GM18519 (cell line): Measurements from ENCODE around the gene ZNF765.
"Not testable (repeated sequence)": the region's sequence is repeated elsewhere in the genome, so short reads cannot be mapped to it uniquely, and the experiment has no call there.

ENCODE experiments used
- ATAC-seq: cut with Tn5 transposase; IDR thresholded peaks from one replicate; pipeline ENCODE4 v1.9.1; 2021; ENCODE audit warnings: mild to moderate bottlenecking, moderate library complexity; ENCODE audit not compliant: unreplicated experiment, low FRiP score

The ZNF765 gene

GRCh38 chr19:53394974-53395839, at the start of gene ZNF765:
Gene ZNF765 (plus strand): TSS chr19:53395149. CDS start chr19:53398016, 2,867 bp downstream.
- peak; percentile 71 for ATAC-seq

- ATAC-seq = no peak
Measured at GRCh38 chr19:53355739-53356138, 39.2 kb upstream of the ZNF765 start.

GRCh38 chr19:53357821-53358581, 36.9 kb upstream of the ZNF765 start:
- no peak for ATAC-seq

GRCh38 chr19:53360056-53360455, 34.9 kb upstream of the ZNF765 start:
- not testable (repeated sequence) for ATAC-seq

- peak; percentile 75 for ATAC-seq
Measured at GRCh38 chr19:53365134-53365898, 29.6 kb upstream of the ZNF765 start, which contains the start of gene ZNF525. Gene ZNF525 (plus strand): TSS chr19:53365705. CDS start chr19:53372282, 6,577 bp downstream.

GRCh38 chr19:53365899-53366493, 29.0 kb upstream of the ZNF765 start:
- no peak for ATAC-seq

GRCh38 chr19:53372196-53372595, 22.8 kb upstream of the ZNF765 start:
- no peak for ATAC-seq

- ATAC-seq = no peak
Measured at GRCh38 chr19:53374288-53374687, 20.7 kb upstream of the ZNF765 start.

GRCh38 chr19:53374743-53375142, 20.2 kb upstream of the ZNF765 start:
- no peak for ATAC-seq

- ATAC-seq = no peak
Measured at GRCh38 chr19:53381376-53381775, 13.6 kb upstream of the ZNF765 start.

- no peak for ATAC-seq
Measured at GRCh38 chr19:53388168-53388567, 6.8 kb upstream of the ZNF765 start.

- ATAC-seq = no peak
Measured at GRCh38 chr19:53388904-53389303, 6.0 kb upstream of the ZNF765 start.

GRCh38 chr19:53389571-53389970, 5.4 kb upstream of the ZNF765 start:
- no peak for ATAC-seq

GRCh38 chr19:53389978-53390377, 5.0 kb upstream of the ZNF765 start:
- ATAC-seq = no peak

- ATAC-seq = no peak
Measured at GRCh38 chr19:53394522-53394973, 401 bp upstream of the ZNF765 start.

GRCh38 chr19:53395840-53396524, 1.0 kb downstream of the ZNF765 start:
- ATAC-seq = not testable (repeated sequence)

- ATAC-seq = no peak
Measured at GRCh38 chr19:53396525-53396868, 1.5 kb downstream of the ZNF765 start.

- ATAC-seq = not testable (repeated sequence)
Measured at GRCh38 chr19:53397918-53398317, 3.0 kb downstream of the ZNF765 start.

GRCh38 chr19:53409505-53410204, 14.7 kb downstream of the ZNF765 start:
- ATAC-seq = no peak
